ENCODE data around the gene PRSS53.

DNA sequence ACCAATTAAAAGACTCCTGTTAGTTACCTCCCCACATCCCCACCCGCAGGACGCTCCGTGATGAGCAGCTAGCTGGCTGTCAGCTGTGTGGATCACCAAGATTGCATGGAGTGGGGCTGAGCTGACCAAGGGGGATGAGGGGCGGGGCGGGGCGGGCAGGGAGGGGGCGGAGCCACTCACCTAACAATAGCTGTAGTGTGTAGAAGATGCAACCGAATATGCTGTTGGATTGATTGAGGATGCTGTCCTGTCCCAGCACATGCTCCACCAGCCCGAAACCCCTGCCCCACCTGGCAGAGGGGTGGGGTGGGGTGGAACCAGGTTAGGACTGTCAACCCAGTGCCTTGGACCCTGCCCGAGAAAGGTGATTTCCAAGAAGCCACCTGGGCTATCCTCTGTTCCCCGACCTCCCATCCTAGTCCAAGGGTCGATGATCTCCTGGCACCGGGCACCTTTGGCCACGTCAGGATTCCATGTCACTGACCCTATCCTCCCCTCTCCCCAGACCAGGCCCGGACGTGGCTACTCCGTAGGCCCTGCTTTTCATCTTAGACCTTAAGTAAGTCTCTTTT is 4.5 kb upstream of the PRSS53 start:
- TF ChIP-seq, protein P1, sequence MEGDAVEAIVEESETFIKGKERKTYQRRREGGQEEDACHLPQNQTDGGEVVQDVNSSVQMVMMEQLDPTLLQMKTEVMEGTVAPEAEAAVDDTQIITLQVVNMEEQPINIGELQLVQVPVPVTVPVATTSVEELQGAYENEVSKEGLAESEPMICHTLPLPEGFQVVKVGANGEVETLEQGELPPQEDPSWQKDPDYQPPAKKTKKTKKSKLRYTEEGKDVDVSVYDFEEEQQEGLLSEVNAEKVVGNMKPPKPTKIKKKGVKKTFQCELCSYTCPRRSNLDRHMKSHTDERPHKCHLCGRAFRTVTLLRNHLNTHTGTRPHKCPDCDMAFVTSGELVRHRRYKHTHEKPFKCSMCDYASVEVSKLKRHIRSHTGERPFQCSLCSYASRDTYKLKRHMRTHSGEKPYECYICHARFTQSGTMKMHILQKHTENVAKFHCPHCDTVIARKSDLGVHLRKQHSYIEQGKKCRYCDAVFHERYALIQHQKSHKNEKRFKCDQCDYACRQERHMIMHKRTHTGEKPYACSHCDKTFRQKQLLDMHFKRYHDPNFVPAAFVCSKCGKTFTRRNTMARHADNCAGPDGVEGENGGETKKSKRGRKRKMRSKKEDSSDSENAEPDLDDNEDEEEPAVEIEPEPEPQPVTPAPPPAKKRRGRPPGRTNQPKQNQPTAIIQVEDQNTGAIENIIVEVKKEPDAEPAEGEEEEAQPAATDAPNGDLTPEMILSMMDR (conservative IDR thresholded peaks at IDR 0.05; ENCODE audit: low read length) = no peak
- no peak for TF ChIP-seq EZH2phosphoT487 (IDR thresholded peaks at IDR 0.05; ENCODE audit: borderline replicate concordance)

Data from Loucy (cell line).